ENCODE measurements around the gene SPP1. TPM values are rescaled to one million over a fixed set of nuclear protein-coding genes. Genes with fewer than 3 reads are reported as not detected.
"Not testable (repeated sequence)": the region's sequence is repeated elsewhere in the genome, so short reads cannot be mapped to it uniquely, and the experiment has no call there.

The SPP1 gene
- total RNA-seq, 1 experiment from 2014 or later = 4.1 TPM

DNA sequence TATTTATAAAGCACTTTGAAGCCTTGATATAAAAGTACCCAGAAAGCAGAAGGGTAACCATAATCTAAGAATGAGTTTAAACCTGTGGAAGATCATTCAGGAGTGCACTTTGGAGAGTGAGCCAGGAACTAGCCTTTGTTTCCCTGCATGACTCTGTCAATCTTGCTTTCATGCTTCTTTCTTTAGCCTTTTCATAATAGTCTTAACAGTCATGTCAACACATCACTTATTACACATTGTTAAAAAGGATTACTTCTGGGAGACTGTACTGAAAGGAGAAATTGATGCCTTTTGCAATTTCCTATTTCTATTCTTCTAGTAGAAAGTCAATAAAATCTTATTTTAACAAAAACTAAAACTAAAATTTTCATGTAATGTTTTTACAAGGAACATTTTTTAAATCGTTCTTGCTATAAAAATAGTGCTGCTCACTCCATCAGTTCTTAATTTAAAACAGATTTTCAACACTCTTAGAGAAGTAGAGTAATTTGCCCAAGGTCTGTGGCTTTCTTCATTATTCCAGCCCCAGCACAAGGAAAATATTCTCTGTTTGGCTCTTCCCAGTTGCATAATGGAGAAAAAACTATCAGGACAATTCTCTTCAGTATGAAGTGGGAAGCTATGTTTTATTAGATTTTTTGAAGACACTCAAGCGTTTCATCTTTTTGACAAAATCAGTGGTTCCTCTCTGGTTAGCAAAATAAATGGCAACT is 35.4 kb upstream of the SPP1 start:
- Histone ChIP-seq H3K4me3 (replicated peaks in 1 of 2; ENCODE audit: low read depth in 1 of 2, low read length in 2 of 2) (no peak overlapping the region), H3K4me1 (ENCODE audit: control insufficient read depth in 1 of 2, insufficient read depth in 2 of 2, low read length in 2 of 2) (no peaks in the 10 kb centered on the region), H2AFZ (ENCODE audit: low read depth, low read length, poor library complexity, severe bottlenecking) (no peak overlapping the region), H3K4me2 (ENCODE audit: low read length) (no peak overlapping the region), H3K79me2 (ENCODE audit: insufficient read depth, low read length) (no peaks in the 10 kb centered on the region), H3K27ac (ENCODE audit: low read depth, low read length) (no peak overlapping the region), H3K9me3 (ENCODE audit: control insufficient read depth in 1 of 2, insufficient read depth in 1 of 2, low read depth in 1 of 2, low read length in 2 of 2) (no peaks in the 10 kb centered on the region), H3K9me2 (ENCODE audit: insufficient read depth) (no peaks in the 10 kb centered on the region), H3K9ac (ENCODE audit: low read length) (no peak overlapping the region), H3K27me3 (ENCODE audit: insufficient read depth, low read length) (no peaks in the 10 kb centered on the region), H3K36me3 (ENCODE audit: control insufficient read depth in 1 of 2, insufficient read depth in 2 of 2, low read length in 2 of 2) (no peaks in the 10 kb centered on the region), H4K20me1 (ENCODE audit: insufficient read depth) (no peaks in the 10 kb centered on the region)
- POLR2A ChIA-PET = no interaction called here
- ATAC-seq (no peak), DNase-seq (ENCODE audit: low read depth, low spot score) (no peak)
- RAD21 ChIA-PET (ENCODE audit: low non-redundant PET in 1 of 2, low total read pairs in 2 of 2, uncharacterized antibody in 2 of 2, unreplicated experiment in 2 of 2) = interaction anchor here in 1 of 2 experiments (0.7 kb wide), 1 partner anchor 45 kb away, joined by 3 read pairs; no protein-coding TSS in a partner anchor
- CTCF ChIA-PET = no interaction called here
- BruUV-seq (replicated peaks) = no TSS peak
- intact Hi-C loops (cut with micrococcal nuclease) = no loop called here
- no peak for TF ChIP-seq YY1 (IDR thresholded peaks at IDR 0.05; ENCODE audit: extremely low read depth, insufficient replicate concordance, low read depth, low read length)

DNA sequence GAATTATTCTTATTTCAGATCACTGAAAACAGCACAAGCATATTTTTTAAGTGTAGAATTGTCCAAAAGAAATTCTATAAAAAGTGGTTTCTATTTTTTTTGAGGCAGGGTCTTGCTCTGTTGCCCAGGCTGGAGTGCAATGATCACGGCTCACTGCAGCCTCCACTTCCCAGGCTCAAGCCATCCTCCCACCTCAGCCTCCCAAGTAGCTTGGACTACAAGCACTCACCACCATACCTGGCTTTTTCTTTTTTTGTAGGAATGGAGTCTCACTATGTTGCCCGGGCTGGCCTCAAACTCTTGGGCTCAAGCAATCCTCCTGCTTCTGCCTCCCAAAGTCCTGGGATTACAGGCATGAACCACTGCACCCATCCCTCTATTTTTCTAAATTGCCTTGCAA is 34.7 kb upstream of the SPP1 start:
- H3K4me3 ChIP-seq (replicated peaks in 1 of 2; ENCODE audit: low read depth in 1 of 2, low read length in 2 of 2); H2AFZ ChIP-seq (ENCODE audit: low read depth, low read length, poor library complexity, severe bottlenecking); H3K4me2 ChIP-seq (ENCODE audit: low read length); intact Hi-C loops (cut with micrococcal nuclease); H3K27me3 ChIP-seq (ENCODE audit: insufficient read depth, low read length); H3K79me2 ChIP-seq (ENCODE audit: insufficient read depth, low read length); H3K4me1 ChIP-seq (ENCODE audit: control insufficient read depth in 1 of 2, insufficient read depth in 2 of 2, low read length in 2 of 2); POLR2A ChIA-PET; CTCF ChIA-PET; H4K20me1 ChIP-seq (ENCODE audit: insufficient read depth); H3K9me2 ChIP-seq (ENCODE audit: insufficient read depth); H3K9me3 ChIP-seq (ENCODE audit: control insufficient read depth in 1 of 2, insufficient read depth in 1 of 2, low read depth in 1 of 2, low read length in 2 of 2); H3K9ac ChIP-seq (ENCODE audit: low read length); H3K36me3 ChIP-seq (ENCODE audit: control insufficient read depth in 1 of 2, insufficient read depth in 2 of 2, low read length in 2 of 2); DNase-seq (ENCODE audit: low read depth, low spot score); H3K27ac ChIP-seq (ENCODE audit: low read depth, low read length); ATAC-seq; BruUV-seq (replicated peaks): not testable (repeated sequence)
- RAD21 ChIA-PET (ENCODE audit: low non-redundant PET in 1 of 2, low total read pairs in 2 of 2, uncharacterized antibody in 2 of 2, unreplicated experiment in 2 of 2) = interaction anchor here in 1 of 2 experiments (0.7 kb wide), 1 partner anchor 44 kb away, joined by 3 read pairs; no protein-coding TSS in a partner anchor
